IPS-15b (cell line): ENCODE data around the gene ADGRB3.

Experiments used
- H3K27me3 ChIP-seq: one replicate; pipeline ENCODE4 v1.6.1; 2013; ENCODE audit warnings: low read length; ENCODE audit not compliant: control insufficient read depth, insufficient read depth
- H3K36me3 ChIP-seq: one replicate; pipeline ENCODE4 v1.6.1; 2013; ENCODE audit warnings: low read length; ENCODE audit not compliant: control insufficient read depth, insufficient read depth
- H3K4me1 ChIP-seq: one replicate; pipeline ENCODE4 v1.6.1; 2013; ENCODE audit warnings: mild to moderate bottlenecking, low read length; ENCODE audit not compliant: control insufficient read depth, insufficient read depth
- H3K4me3 ChIP-seq: one replicate; pipeline ENCODE4 v1.5.1; 2013; ENCODE audit warnings: low read depth, low read length
- H3K9ac ChIP-seq: one replicate; pipeline ENCODE4 v1.6.1; 2013; ENCODE audit warnings: low read depth, mild to moderate bottlenecking, low read length
- H3K9me3 ChIP-seq: one replicate; pipeline ENCODE4 v1.6.1; 2013; ENCODE audit warnings: mild to moderate bottlenecking, low read length; ENCODE audit not compliant: control insufficient read depth, insufficient read depth

Gene ADGRB3

GRCh38 chr6:69072796-69073195 is 437.7 kb downstream of the ADGRB3 start:
- no peaks in the 10 kb centered on the region for H3K36me3 ChIP-seq
- no peaks in the 10 kb centered on the region for H3K27me3 ChIP-seq
- H3K9me3 ChIP-seq, result no peaks in the 10 kb centered on the region
- H3K4me1 ChIP-seq, result no peaks in the 10 kb centered on the region
- no peak overlapping the region for H3K9ac ChIP-seq
- no peak overlapping the region for H3K4me3 ChIP-seq

GRCh38 chr6:69084746-69085335 is 449.8 kb downstream of the ADGRB3 start:
- H3K4me1 ChIP-seq, result no peaks in the 10 kb centered on the region
- H3K36me3 ChIP-seq, result no peaks in the 10 kb centered on the region
- H3K27me3 ChIP-seq, result no peaks in the 10 kb centered on the region
- H3K4me3 ChIP-seq, result no peak overlapping the region
- H3K9ac ChIP-seq, result no peak overlapping the region
- no peaks in the 10 kb centered on the region for H3K9me3 ChIP-seq

- no peaks in the 10 kb centered on the region for H3K9me3 ChIP-seq
- no peak overlapping the region for H3K4me3 ChIP-seq
- H3K27me3 ChIP-seq, result no peaks in the 10 kb centered on the region
- no peaks in the 10 kb centered on the region for H3K36me3 ChIP-seq
- no peaks in the 10 kb centered on the region for H3K4me1 ChIP-seq
- no peak overlapping the region for H3K9ac ChIP-seq
Measured at GRCh38 chr6:69086689-69087088, 451.6 kb downstream of the ADGRB3 start.

- Histone ChIP-seq H3K9me3 (no peaks in the 10 kb centered on the region), H3K9ac (no peak overlapping the region), H3K4me1 (no peaks in the 10 kb centered on the region), H3K36me3 (no peaks in the 10 kb centered on the region), H3K4me3 (no peak overlapping the region), H3K27me3 (no peaks in the 10 kb centered on the region)
Measured at GRCh38 chr6:69089539-69089938, 454.5 kb downstream of the ADGRB3 start.

- H3K27me3 ChIP-seq, result no peaks in the 10 kb centered on the region
- H3K4me3 ChIP-seq, result no peak overlapping the region
- H3K36me3 ChIP-seq, result no peaks in the 10 kb centered on the region
- H3K4me1 ChIP-seq, result no peaks in the 10 kb centered on the region
- no peak overlapping the region for H3K9ac ChIP-seq
- no peaks in the 10 kb centered on the region for H3K9me3 ChIP-seq
Measured at GRCh38 chr6:69090132-69090531, 455.1 kb downstream of the ADGRB3 start.

GRCh38 chr6:69096681-69097080 is 461.6 kb downstream of the ADGRB3 start:
- Histone ChIP-seq H3K36me3 (no peaks in the 10 kb centered on the region), H3K4me1 (no peaks in the 10 kb centered on the region), H3K9ac (no peak overlapping the region), H3K27me3 (no peaks in the 10 kb centered on the region), H3K4me3 (no peak overlapping the region), H3K9me3 (no peaks in the 10 kb centered on the region)

GRCh38 chr6:69097948-69098347 is 462.9 kb downstream of the ADGRB3 start:
- no peaks in the 10 kb centered on the region for H3K9me3 ChIP-seq

GRCh38 chr6:69098910-69099309 is 463.8 kb downstream of the ADGRB3 start:
- Histone ChIP-seq H3K4me1 (no peaks in the 10 kb centered on the region), H3K27me3 (no peaks in the 10 kb centered on the region), H3K36me3 (no peaks in the 10 kb centered on the region), H3K4me3 (no peak overlapping the region), H3K9ac (no peak overlapping the region), H3K9me3 (no peaks in the 10 kb centered on the region)

More at GRCh38 chr6:69097948-69098347, 462.9 kb downstream of the ADGRB3 start:
- Histone ChIP-seq H3K4me3 (no peak overlapping the region), H3K4me1 (no peaks in the 10 kb centered on the region), H3K9ac (no peak overlapping the region), H3K36me3 (no peaks in the 10 kb centered on the region), H3K27me3 (no peaks in the 10 kb centered on the region)

- no peak overlapping the region for H3K9ac ChIP-seq
- H3K36me3 ChIP-seq, result no peaks in the 10 kb centered on the region
- no peaks in the 10 kb centered on the region for H3K9me3 ChIP-seq
- H3K4me1 ChIP-seq, result no peaks in the 10 kb centered on the region
- H3K4me3 ChIP-seq, result no peak overlapping the region
- H3K27me3 ChIP-seq, result no peaks in the 10 kb centered on the region
Measured at GRCh38 chr6:69100772-69101171, 465.7 kb downstream of the ADGRB3 start.

- H3K9ac ChIP-seq, result no peak overlapping the region
- no peaks in the 10 kb centered on the region for H3K27me3 ChIP-seq
- H3K9me3 ChIP-seq, result no peaks in the 10 kb centered on the region
- H3K4me3 ChIP-seq, result no peak overlapping the region
- no peaks in the 10 kb centered on the region for H3K4me1 ChIP-seq
- H3K36me3 ChIP-seq, result no peaks in the 10 kb centered on the region
Measured at GRCh38 chr6:69102416-69102815, 467.3 kb downstream of the ADGRB3 start.

GRCh38 chr6:69105288-69105687 is 470.2 kb downstream of the ADGRB3 start:
- no peaks in the 10 kb centered on the region for H3K27me3 ChIP-seq
- no peak overlapping the region for H3K4me3 ChIP-seq
- no peak overlapping the region for H3K9ac ChIP-seq
- no peaks in the 10 kb centered on the region for H3K36me3 ChIP-seq
- H3K4me1 ChIP-seq, result no peaks in the 10 kb centered on the region
- H3K9me3 ChIP-seq, result no peaks in the 10 kb centered on the region

- H3K4me1 ChIP-seq, result no peaks in the 10 kb centered on the region
- H3K9ac ChIP-seq, result no peak overlapping the region
- no peaks in the 10 kb centered on the region for H3K9me3 ChIP-seq
- H3K4me3 ChIP-seq, result no peak overlapping the region
- H3K27me3 ChIP-seq, result no peaks in the 10 kb centered on the region
- H3K36me3 ChIP-seq, result no peaks in the 10 kb centered on the region
Measured at GRCh38 chr6:69106511-69106910, 471.4 kb downstream of the ADGRB3 start.
